Liver (tissue), 9 donors: ENCODE measurements around the gene NECAB2. TPM values are rescaled to one million over a fixed set of nuclear protein-coding genes. Genes with fewer than 3 reads are reported as not detected.

Source experiments
- DNase-seq: peaks from one replicate; pipeline ENCODE4 v3.0.0-alpha.2; 2017; ENCODE audit warnings: low spot score
- H3K27ac ChIP-seq, 2 donors: one replicate each; pipeline ENCODE4 v1.7.0; 2013; ENCODE audit warnings: inconsistent platforms in 2 of 2, low read length in 2 of 2, control low read depth in 1 of 2, low read depth in 1 of 2, mild to moderate bottlenecking in 1 of 2
- H3K27me3 ChIP-seq, 4 donors: one replicate each; pipeline versions ENCODE4 v1.6.1 to v1.7.0; 2013; ENCODE audit warnings: low read length in 3 of 4, inconsistent platforms in 1 of 4, mild to moderate bottlenecking in 1 of 4, moderate library complexity in 1 of 4; ENCODE audit not compliant: control insufficient read depth in 4 of 4, insufficient read depth in 4 of 4
- H3K36me3 ChIP-seq, 4 donors: one replicate each; pipeline versions ENCODE4 v1.6.1 to v1.7.0; 2013; ENCODE audit warnings: low read length in 3 of 4, mild to moderate bottlenecking in 3 of 4, low read depth in 1 of 4, moderate library complexity in 1 of 4; ENCODE audit not compliant: control insufficient read depth in 4 of 4, insufficient read depth in 3 of 4
- H3K4me1 ChIP-seq, 4 donors: one replicate each; pipeline versions ENCODE4 v1.6.1 to v1.7.0; 2013; ENCODE audit warnings: low read length in 3 of 4, mild to moderate bottlenecking in 3 of 4, moderate library complexity in 1 of 4; ENCODE audit not compliant: control insufficient read depth in 4 of 4, insufficient read depth in 4 of 4
- H3K4me3 ChIP-seq, 3 donors: one replicate each; pipeline versions ENCODE4 v1.6.1 to v1.7.0; 2013; ENCODE audit warnings: low read length in 3 of 3, control low read depth in 1 of 3, low read depth in 1 of 3, mild to moderate bottlenecking in 1 of 3
- H3K9ac ChIP-seq, 2 donors: one replicate each; pipeline ENCODE4 v1.7.0; 2013; ENCODE audit warnings: low read length in 2 of 2, mild to moderate bottlenecking in 2 of 2, moderate library complexity in 2 of 2, control low read depth in 1 of 2, low read depth in 1 of 2
- H3K9me3 ChIP-seq, 4 donors: one replicate each; pipeline versions ENCODE4 v1.6.1 to v1.7.0; 2013; ENCODE audit warnings: low read length in 3 of 4; ENCODE audit not compliant: control insufficient read depth in 4 of 4
- CTCF ChIP-seq: fragments of 150-350 bp; IDR thresholded peaks from 2 replicates; pipeline ENCODE4 v1.5.1; 2017; ENCODE audit warnings: improper control_type of control experiment, low read depth, low read length; ENCODE audit not compliant: missing input control
- EGR1 ChIP-seq, 2 donors: IDR thresholded peaks; 2 replicates each; pipeline ENCODE4 v1.6.1; 2016 to 2018; ENCODE audit warnings: antibody characterized with exemption in 2 of 2, low read depth in 2 of 2
- FOXA1 ChIP-seq: IDR thresholded peaks from 2 replicates; pipeline ENCODE4 v1.6.1; 2016; ENCODE audit warnings: antibody characterized with exemption
- FOXA2 ChIP-seq: IDR thresholded peaks from 2 replicates; pipeline ENCODE4 v1.6.1; 2016; ENCODE audit warnings: antibody characterized with exemption
- GABPA ChIP-seq, 2 donors: IDR thresholded peaks in 1 of 2; conservative IDR thresholded peaks in 1 of 2; 2 replicates each; pipeline ENCODE4 v1.6.1; 2016; ENCODE audit warnings: antibody characterized with exemption in 2 of 2, mild to moderate bottlenecking in 1 of 2, moderate library complexity in 1 of 2
- HNF4A ChIP-seq, 2 donors: conservative IDR thresholded peaks; 2 replicates each; pipeline ENCODE4 v1.6.1; 2016; ENCODE audit warnings: antibody characterized with exemption in 2 of 2, mild to moderate bottlenecking in 2 of 2
- HNF4G ChIP-seq: IDR thresholded peaks from 2 replicates; pipeline ENCODE4 v1.6.1; 2016; ENCODE audit warnings: antibody characterized with exemption
- JUND ChIP-seq, 2 donors: IDR thresholded peaks; 2 replicates each; pipeline ENCODE4 v1.6.1; 2016; ENCODE audit warnings: antibody characterized with exemption in 2 of 2
- NR2F2 ChIP-seq: IDR thresholded peaks from 2 replicates; pipeline ENCODE4 v1.6.1; 2016; ENCODE audit warnings: antibody characterized with exemption
- RAD21 ChIP-seq, 2 donors: IDR thresholded peaks; 2 replicates each; pipeline ENCODE4 v1.6.1; 2016; ENCODE audit warnings: antibody characterized with exemption in 2 of 2, mild to moderate bottlenecking in 2 of 2
- REST ChIP-seq: IDR thresholded peaks from 2 replicates; pipeline ENCODE4 v1.6.1; 2016; ENCODE audit warnings: antibody characterized with exemption, mild to moderate bottlenecking
- RXRA ChIP-seq, 2 donors: IDR thresholded peaks; 2 replicates each; pipeline ENCODE4 v1.6.1; 2017 to 2018; ENCODE audit warnings: antibody characterized with exemption in 2 of 2, mild to moderate bottlenecking in 1 of 2
- SP1 ChIP-seq: IDR thresholded peaks from 2 replicates; pipeline ENCODE4 v1.6.1; 2018; ENCODE audit warnings: antibody characterized with exemption, mild to moderate bottlenecking
- TAF1 ChIP-seq: conservative IDR thresholded peaks from 2 replicates; pipeline ENCODE4 v1.6.1; 2016; ENCODE audit warnings: antibody characterized with exemption, mild to moderate bottlenecking
- YY1 ChIP-seq: IDR thresholded peaks from 2 replicates; pipeline ENCODE4 v1.6.1; 2016; ENCODE audit warnings: antibody characterized with exemption, mild to moderate bottlenecking
- ZBTB33 ChIP-seq: IDR thresholded peaks from 2 replicates; pipeline ENCODE4 v1.6.1; 2016; ENCODE audit warnings: antibody characterized with exemption
- WGBS: extraction: QIAGEN DNeasy Blood & Tissue Kit; methylation state at CpG from one replicate; pipeline ENCODE4 v1.1.7; 2013; 5-methylcytosine and 5-hydroxymethylcytosine counted together
- polyA plus RNA-seq, 2 donors: library from polyadenylated mRNA; stranded (reverse) in 1 of 2; unstranded in 1 of 2; fragments of 200-250 nt in 1 of 2; fragments of >200 nt in 1 of 2; fragmentation: Nextera tagmentation in 1 of 2; extraction: Ambion mirVana in 1 of 2; gene quantifications; one replicate each; pipeline versions ENCODE4 v1.2.1 to v1.2.3, GENCODE V29; 2013 to 2015
- total RNA-seq, 2 donors: library from RNA; depleted of rRNA; stranded (reverse); fragments of >200 nt; gene quantifications; one replicate each; pipeline ENCODE4 v1.2.3, GENCODE V29; 2014
- TF ChIP-seq, protein P1 (sequence below): IDR thresholded peaks from 2 replicates; pipeline ENCODE4 v1.6.1; 2016; ENCODE audit warnings: antibody characterized with exemption
- TF ChIP-seq, protein P2 (sequence below): IDR thresholded peaks from 2 replicates; pipeline ENCODE4 v1.6.1; 2016; ENCODE audit warnings: antibody characterized with exemption
- donor health status: healthy.
- donor health status: healthy.
- donor health status: healthy.
- donor health status: healthy.
- donor health status: healthy.

The NECAB2 gene
- total and polyA plus RNA-seq, 4 donors, result 2.7 to 3.8 (median 2.9) TPM; not detected in 1

GRCh38 chr16:83992624-83993023, 24.6 kb downstream of the NECAB2 start:
- H3K4me3 ChIP-seq, result no peak overlapping the region
- WGBS, result 75% methylated on average over 6 of the region's 6 CpGs
- H3K27ac ChIP-seq, result no peak overlapping the region
- H3K4me1 ChIP-seq, result no peaks in the 10 kb centered on the region
- peaks cover 4 to 49% (median 18%) of the 10 kb centered on the region in 4 donors for H3K36me3 ChIP-seq
- no peak for TF ChIP-seq CTCF
- no peak for TF ChIP-seq TAF1
- no peak for TF ChIP-seq HNF4A (conservative IDR thresholded peaks at IDR 0.05)
- TF ChIP-seq, protein P1, sequence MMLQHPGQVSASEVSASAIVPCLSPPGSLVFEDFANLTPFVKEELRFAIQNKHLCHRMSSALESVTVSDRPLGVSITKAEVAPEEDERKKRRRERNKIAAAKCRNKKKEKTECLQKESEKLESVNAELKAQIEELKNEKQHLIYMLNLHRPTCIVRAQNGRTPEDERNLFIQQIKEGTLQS, result no peak
- TF ChIP-seq FOXA1, result no peak
- TF ChIP-seq ZBTB33, result no peak
- TF ChIP-seq, protein P2, sequence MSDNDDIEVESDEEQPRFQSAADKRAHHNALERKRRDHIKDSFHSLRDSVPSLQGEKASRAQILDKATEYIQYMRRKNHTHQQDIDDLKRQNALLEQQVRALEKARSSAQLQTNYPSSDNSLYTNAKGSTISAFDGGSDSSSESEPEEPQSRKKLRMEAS, result no peak
- TF ChIP-seq RXRA (IDR thresholded peaks at IDR 0.05), result no peak
- no peak for TF ChIP-seq REST
- TF ChIP-seq NR2F2, result no peak
- TF ChIP-seq EGR1 (IDR thresholded peaks at IDR 0.05; ENCODE audit: low read depth in 2 of 2), result no peak
- no peak for TF ChIP-seq YY1
- TF ChIP-seq FOXA2, result no peak
- TF ChIP-seq JUND (IDR thresholded peaks at IDR 0.05), result no peak
- TF ChIP-seq HNF4G, result no peak
- TF ChIP-seq GABPA (IDR thresholded peaks at IDR 0.05 in 1 of 2, conservative IDR thresholded peaks at IDR 0.05 in 1 of 2), result no peak
- no peak for TF ChIP-seq RAD21 (IDR thresholded peaks at IDR 0.05)
- TF ChIP-seq SP1, result no peak
- no peak for DNase-seq
- no peaks in the 10 kb centered on the region for H3K9me3 ChIP-seq
- H3K27me3 ChIP-seq, result no peaks in the 10 kb centered on the region
- H3K9ac ChIP-seq, result no peak overlapping the region
